GM10266 (cell line): ENCODE measurements around the gene ZNF385D.

ENCODE experiments used
- DNase-seq: peaks from one replicate; pipeline ENCODE4 v3.0.0; 2012; ENCODE audit errors: extremely low spot score
- TF ChIP-seq, protein P1 (sequence below): IDR thresholded peaks from 2 replicates; pipeline ENCODE4 v1.5.1; 2012; ENCODE audit warnings: mild to moderate bottlenecking, low read depth; ENCODE audit not compliant: control insufficient read depth, insufficient read depth; ENCODE audit errors: missing control alignments

The ZNF385D gene

DNA sequence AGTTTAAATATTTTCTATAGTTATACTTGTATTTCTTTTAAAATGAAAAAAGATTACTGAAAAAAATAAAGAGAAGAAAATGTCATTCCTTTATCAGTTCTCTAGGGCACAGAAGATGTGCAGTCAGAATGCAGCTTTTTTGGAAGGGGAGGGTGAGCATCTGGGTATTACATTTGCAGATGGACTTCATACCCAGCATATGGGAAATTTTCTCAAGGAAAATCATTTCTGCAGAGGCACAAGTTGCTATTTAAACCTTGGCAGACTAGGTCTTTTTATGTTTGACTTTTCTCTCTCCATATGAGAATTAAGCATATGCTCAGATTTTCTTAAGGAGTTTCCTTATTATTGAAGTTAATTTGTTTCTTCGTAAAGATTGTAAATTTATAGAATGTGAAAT lies 39.5 kb upstream of the ZNF385D start:
- TF ChIP-seq, protein P1, sequence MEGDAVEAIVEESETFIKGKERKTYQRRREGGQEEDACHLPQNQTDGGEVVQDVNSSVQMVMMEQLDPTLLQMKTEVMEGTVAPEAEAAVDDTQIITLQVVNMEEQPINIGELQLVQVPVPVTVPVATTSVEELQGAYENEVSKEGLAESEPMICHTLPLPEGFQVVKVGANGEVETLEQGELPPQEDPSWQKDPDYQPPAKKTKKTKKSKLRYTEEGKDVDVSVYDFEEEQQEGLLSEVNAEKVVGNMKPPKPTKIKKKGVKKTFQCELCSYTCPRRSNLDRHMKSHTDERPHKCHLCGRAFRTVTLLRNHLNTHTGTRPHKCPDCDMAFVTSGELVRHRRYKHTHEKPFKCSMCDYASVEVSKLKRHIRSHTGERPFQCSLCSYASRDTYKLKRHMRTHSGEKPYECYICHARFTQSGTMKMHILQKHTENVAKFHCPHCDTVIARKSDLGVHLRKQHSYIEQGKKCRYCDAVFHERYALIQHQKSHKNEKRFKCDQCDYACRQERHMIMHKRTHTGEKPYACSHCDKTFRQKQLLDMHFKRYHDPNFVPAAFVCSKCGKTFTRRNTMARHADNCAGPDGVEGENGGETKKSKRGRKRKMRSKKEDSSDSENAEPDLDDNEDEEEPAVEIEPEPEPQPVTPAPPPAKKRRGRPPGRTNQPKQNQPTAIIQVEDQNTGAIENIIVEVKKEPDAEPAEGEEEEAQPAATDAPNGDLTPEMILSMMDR, result no peak
- DNase-seq, result no peak

DNA sequence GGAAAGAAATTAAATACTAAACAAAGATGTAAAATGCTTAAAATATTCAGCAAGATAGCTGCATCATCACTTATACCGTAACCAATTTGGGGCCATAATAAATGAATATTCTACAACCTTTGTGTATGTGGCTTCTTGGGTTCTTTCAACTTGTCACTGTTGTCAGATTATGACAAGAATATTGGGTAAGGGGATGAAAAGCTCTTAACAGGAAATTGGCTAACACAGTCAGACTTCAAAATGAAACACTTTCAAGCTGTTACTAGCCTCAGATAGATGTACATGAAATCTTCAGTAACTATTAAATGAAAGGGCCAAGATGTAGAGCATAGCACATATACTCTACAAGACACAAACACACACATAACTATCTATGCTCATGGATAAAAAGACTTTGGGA lies 38.7 kb upstream of the ZNF385D start:
- DNase-seq, result no peak
- TF ChIP-seq, protein P1, result no peak

DNA sequence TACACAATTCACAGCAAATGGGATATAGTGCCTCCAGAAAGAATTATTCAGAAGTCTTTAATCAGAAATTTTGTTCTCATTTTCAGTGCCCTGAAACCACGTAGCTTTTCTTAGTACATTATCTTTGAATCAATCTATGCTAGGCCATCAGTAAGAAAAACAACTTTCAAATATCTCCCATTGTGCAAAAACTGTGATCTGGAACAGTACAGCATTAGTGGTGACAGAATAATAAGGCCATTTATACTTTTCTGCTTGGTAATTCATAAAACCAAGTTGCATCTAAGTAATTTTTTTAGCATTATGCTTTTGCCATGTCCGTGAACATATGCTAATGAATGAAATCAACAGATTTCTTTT lies 35.4 kb upstream of the ZNF385D start:
- TF ChIP-seq, protein P1, result no peak
- no peak for DNase-seq

DNA sequence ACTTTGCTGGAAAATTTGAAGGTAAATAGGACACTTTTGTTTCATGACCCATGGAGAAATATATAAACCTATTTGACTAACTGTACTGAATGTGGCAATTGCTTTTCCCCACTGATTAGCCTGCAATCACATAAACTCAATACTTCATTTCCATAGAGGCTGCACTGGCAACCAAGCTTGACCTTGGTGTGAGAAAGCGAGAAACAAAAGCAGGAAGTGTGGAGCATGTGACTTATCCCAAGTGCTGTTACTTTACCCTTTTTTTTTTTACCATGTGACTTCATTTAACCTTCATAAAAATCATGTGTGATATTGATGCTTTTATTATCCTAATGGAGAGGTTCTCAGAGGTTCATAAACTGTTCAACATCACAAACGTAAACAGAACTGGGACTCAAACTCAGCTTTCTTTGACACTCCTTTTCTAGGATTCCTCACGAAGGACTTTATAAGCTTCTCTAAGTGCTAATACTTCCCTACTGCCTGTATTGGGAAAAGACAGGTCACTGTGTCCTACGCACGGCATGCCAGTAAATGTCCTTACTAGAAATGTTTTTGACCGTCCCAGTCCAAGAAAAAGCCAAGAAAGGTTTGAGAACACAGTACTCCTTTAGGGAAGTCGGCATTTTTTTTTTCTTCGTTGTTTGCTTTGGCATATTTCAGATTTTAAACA lies 34.9 kb upstream of the ZNF385D start:
- TF ChIP-seq, protein P1, result no peak
- DNase-seq, result no peak

DNA sequence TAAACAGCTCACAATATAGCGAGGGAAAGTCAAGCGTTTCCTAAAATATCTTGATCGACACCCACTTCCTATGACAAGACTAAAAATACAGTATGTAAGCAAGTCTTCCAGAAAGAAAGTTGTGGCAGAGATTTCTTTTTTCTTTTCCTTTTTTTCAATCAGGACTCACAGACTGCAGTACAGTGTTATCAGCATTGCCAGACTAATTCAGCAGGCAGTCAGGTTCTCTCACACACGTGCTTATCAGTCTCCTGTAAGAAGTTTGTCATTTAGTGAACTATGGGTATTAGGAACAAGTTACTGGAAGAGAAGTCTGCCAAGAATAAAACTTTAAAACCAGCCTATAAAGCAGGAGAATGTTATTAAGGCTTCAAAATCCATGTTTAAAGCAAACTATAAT lies 32.8 kb upstream of the ZNF385D start:
- TF ChIP-seq, protein P1, result no peak
- DNase-seq, result no peak

DNA sequence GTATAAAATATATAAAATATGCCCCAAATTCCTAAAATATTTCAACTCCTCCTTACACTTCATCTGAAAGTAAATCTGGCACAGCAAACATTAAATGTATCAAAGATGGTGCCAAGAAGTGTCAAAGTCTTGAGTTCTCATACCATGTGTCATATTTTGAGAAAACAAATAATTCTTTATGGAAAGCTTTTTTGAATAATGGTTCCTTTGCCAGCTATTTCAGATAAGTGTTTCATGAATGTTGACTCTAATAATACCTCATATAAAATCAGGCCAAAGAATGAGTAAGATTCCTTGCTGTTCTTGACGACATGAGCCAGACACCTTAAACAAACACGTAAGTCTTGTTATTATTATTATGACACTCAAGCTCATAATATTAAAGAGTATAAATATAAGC lies 30.3 kb upstream of the ZNF385D start:
- TF ChIP-seq, protein P1, result no peak
- no peak for DNase-seq

DNA sequence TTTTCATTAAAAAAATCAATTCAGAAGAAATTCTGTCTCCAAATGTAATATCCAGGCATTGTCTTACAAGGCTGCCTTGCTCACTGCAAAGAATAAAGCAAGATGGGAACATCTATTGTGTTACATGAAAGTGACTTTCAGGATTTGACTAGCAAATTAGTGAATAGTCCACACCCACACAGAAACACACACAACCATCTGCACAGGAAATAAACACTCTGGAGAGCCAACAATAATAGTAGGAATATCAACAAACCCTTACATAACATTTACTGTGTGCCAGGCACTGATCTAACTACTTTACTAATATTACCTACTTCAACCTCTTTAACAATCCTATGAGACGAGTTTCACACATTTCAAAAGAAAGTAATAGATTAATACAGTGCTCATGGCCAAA lies 28.9 kb upstream of the ZNF385D start:
- TF ChIP-seq, protein P1, result no peak
- no peak for DNase-seq
